Inflammatory macrophage treated with lipopolysaccharide for 4 hours (primary cell): ENCODE data around the gene RBM10.

Source experiments
- DNase-seq: peaks from one replicate; pipeline ENCODE4 v3.0.0-alpha.2; 2020

RBM10 gene

DNA sequence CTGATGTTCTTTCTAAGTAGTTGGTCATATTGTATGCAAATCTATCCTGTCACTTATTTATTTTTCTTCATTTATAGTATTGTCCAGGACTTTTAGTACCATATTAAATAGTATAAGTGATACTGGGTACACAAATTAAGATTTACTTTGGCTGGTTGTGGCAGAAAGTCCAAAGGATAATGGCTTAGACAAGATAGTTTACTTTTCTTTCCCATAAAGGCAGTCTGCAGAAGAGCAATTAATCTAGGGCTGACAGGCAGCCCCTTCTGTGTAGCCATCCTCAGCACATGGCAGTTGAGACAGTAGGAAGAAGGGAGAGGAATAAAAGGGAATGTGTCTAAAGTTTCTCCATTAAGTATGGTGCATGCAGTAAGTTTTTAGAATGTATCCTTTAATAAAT is 6.4 kb downstream of the RBM10 start:
- DNase-seq = no peak

- DNase-seq = no peak
Observed at GRCh38 chrX:47156611-47157520, 11.8 kb downstream of the RBM10 start.

- DNase-seq = no peak
Observed at GRCh38 chrX:47158131-47158530, 13.1 kb downstream of the RBM10 start.

DNA sequence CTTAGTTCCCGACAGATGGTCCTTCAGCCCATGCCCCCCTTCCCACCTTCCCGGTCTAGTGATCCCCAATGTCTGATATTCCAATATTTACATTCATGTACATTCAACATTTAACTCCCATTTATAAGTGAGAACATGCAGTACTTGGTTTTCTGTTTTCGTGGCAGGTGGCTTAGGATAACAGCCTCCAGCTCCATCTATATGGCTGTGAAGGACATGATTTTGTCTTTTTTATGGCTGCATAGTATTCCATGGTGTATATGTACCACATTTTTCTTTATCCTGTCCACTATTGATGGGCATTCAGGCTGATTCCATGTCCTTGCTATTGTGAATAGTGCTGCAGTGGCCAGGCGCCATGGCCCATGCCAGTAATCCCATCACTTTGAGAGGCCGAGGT is 13.8 kb downstream of the RBM10 start:
- no peak for DNase-seq

DNA sequence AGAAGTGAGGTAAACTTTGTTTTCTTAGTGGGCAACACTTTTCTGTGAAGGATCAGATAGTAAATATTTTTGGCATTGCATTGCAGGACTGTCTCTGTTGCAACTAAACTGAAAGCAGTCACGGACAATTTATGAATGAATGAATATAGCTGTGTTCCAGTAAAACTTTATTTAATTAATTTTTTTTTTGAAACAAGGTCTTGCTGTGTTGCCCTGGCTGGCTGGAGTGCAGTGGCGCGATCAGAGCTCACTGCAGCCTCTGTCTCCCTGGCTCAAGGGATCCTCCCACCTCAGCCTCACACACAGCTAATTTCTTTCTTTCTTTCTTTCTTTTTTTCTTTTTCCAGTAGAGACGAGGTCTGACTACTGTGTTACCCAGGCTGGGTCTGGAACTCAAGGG is 15.8 kb downstream of the RBM10 start:
- no peak for DNase-seq

- DNase-seq = no peak
Observed at GRCh38 chrX:47162927-47163583, 18.0 kb downstream of the RBM10 start.

DNA sequence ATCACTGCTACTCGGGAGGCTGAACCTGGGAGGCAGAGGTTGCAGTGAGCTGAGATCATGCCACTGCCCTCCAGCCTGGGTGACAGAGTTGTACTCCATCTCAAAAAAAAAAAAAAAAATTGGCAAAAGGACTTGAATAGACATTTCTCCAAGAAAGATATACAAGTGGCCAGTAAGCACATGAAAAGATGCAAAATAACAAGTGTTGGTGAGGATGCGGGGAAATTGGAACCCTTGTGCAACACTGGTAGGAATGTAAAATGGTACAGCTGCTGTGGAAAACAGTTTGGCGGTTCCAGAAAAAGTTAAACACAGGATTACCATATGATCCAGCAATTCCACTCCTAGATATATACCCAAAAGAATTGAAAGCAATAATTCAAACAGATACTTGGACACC is 19.4 kb downstream of the RBM10 start:
- no peak for DNase-seq

DNA sequence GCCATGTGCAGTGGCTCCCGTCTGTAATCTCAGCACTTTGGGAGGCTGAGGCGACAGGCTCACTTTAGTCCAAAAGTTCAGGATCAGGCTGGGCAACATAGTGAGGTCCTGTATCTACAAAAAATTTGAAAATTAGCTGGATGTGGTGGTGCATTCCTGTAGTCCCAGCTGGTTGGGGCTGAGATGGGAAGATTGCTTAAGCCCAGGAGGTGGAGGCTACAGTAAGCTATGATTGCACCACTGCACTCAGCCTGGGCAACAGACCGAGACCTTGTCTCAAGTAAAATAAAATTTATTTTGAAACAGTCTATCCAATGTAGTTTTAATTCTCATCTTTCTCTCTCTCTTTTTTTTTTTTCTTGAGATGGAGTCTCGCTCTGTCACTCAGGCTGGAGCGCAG is 21.1 kb downstream of the RBM10 start:
- no peak for DNase-seq

DNA sequence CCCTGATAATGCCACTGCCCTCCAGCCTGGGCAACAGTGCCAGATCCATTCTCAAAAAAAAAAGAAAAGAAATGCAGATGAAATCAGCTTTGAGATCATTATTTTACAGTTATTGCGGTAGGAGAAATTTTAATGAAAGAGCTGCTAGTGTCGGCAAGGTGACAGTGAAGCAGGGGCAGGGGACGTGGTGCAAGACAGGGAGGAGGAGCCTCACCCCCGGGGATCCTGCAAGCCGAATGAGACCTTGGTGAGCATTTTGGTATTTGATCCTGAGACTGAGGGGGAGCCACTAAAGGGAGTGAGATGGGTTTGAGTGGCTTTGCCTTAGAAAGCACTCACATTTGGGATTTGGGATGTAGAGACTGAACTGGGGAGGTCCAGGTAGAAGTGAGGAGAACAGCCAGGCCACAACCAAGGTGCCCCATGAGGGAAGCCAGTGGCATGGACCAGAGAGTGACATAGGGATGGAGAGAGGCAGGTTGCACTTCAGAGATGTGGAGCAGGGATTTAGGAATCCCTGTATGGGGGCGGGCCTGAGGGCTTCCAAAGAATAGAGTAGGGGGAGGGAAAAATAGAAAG is 23.6 kb downstream of the RBM10 start:
- DNase-seq = no peak

DNA sequence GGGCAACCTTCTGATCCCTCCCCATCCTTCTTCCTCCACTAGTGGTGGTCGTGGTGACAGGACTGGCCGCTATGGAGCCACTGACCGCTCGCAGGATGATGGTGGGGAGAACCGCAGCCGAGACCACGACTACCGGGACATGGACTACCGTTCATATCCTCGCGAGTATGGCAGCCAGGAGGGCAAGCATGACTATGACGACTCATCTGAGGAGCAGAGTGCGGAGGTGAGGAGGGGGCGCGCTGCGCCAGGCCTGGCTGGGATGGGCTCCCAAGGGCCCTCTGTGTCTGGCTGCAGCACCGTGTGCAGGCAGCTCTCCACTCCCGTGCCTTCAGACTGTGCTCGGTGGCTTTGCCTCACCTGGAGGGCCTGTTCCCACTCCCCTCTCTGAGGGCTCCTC is 24.3 kb downstream of the RBM10 start:
- DNase-seq = no peak

DNA sequence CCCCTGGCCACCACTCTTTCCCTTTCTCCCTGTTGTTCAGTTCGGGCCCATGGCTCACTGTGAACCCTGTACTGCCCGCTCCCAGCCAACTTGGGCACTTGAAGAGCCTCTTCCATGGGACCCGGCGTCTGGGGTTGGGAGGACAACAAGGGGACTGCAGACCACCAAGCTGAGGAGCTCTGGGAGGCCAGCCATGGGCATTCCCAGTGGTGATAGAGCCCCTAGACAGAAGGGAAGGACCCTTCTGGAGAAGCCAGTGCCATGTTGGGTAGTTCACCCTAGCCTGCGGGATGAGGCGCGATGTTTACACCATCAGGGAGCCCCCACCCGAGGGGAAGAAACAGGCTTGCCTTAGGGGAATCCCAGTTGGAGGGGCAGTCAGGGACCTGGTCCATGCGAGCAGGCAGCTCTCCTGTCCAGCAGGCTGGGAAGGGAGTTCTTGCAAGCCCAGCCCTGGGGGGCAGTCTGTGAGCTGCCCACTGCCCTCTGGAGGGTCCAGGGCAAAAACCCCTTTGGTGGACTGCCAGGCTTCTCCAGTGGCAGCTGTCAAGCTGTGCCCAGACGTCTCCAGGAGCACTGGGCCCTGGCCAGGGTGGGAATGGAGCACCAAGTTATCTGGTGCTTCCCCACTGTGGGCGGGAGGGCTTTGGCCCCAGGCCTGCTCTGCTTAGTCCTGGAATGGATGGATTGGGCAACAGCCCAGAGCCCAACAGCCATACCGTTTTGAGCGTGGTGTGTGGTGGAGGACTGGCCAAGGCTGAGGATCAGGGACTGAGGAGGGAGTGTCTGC is 24.9 kb downstream of the RBM10 start:
- DNase-seq = no peak

DNA sequence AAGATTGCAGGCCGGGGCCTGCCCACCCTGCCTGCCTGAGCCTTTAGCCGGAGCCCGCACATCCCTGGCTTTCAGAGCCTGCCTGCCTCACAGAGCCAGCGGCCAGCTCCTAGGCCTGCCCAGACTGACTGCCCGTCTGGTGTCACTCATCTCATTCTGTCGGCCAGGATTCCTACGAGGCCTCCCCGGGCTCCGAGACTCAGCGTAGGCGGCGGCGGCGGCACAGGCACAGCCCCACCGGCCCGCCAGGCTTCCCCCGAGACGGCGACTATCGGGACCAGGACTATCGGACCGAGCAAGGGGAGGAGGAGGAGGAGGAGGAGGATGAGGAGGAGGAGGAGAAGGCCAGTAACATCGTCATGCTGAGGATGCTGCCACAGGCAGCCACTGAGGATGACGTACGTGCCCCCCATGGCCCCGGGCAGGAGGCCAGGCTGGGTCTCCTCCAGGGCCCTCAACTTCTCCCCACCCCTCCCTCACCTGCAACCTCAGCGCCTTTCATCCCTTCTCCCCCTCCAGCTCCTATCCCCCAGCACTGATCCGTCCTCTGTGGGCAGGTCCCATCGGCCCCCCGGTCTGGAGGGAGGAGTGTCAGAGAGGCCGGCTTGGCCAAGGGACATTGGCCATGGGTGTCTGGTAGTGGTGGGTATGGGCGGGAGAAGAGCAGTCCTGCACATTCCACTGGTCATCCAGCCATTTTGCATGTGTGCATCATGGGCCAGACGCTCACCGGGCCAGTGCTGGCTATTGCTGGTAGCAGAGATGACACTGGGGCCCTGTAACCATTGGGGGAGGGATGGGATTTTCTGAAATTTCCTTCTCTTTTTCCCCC is 26.1 kb downstream of the RBM10 start:
- no peak for DNase-seq

- no peak for DNase-seq
Observed at GRCh38 chrX:47171996-47172395, 27.0 kb downstream of the RBM10 start.

GRCh38 chrX:47172549-47172948 is 27.5 kb downstream of the RBM10 start:
- no peak for DNase-seq

DNA sequence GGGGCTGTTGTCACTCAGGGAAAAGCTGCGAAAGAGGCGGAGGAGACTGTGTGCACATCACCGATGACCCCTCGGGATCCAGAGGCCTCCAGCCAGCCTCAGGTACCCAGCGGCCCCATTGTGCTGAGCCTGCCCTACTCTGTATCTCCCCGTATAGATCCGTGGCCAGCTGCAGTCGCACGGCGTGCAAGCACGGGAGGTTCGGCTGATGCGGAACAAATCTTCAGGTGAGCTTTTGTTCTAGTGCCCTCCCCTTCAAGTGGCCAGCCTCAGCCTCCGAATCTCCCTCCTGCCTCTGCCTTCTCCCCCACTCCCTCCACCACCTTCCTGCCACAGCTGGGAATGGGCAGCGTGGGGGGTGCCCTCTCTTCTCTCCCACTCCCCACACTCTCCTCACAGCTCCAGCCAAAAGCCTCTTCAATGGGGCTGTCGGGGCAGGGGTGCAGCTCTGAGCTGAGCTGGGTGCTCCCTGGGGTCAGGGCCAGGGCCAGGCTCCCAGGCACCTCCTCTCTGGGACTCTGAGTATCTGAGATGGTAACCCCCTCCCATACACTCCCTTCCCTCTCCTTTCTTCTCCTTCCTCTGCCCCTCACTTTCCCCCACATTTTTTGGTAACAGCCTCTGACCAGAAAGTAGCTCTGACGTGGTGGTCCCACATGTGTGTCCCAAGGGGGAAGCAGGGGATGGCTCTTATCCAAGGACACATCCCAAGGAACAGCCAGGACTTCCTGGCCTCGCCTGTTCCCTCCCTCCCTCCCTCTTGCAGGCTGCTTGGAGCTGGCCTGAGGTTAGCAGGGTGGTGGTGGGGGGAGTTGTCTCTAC is 28.2 kb downstream of the RBM10 start:
- DNase-seq = no peak

DNA sequence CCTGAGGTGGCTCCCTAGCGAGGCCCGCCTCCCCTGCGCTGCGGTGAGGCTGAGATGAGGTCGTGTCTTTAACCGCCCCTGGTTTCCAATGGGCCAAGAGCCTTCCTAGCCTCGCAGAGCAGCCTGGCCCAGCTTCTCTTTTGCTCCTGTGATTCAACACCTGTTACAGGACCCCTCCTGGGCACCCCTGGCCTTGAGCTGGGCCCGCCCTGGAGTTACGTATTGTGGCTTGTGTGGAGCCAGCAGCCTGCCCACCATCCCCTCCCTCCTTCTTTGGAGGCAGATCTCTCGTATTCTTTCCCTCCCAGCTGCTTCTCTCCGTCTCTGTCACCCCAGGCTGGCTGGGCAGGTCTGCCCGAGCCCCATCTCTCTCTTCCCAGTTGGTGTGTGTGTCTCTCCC is 29.4 kb downstream of the RBM10 start:
- DNase-seq = no peak

DNA sequence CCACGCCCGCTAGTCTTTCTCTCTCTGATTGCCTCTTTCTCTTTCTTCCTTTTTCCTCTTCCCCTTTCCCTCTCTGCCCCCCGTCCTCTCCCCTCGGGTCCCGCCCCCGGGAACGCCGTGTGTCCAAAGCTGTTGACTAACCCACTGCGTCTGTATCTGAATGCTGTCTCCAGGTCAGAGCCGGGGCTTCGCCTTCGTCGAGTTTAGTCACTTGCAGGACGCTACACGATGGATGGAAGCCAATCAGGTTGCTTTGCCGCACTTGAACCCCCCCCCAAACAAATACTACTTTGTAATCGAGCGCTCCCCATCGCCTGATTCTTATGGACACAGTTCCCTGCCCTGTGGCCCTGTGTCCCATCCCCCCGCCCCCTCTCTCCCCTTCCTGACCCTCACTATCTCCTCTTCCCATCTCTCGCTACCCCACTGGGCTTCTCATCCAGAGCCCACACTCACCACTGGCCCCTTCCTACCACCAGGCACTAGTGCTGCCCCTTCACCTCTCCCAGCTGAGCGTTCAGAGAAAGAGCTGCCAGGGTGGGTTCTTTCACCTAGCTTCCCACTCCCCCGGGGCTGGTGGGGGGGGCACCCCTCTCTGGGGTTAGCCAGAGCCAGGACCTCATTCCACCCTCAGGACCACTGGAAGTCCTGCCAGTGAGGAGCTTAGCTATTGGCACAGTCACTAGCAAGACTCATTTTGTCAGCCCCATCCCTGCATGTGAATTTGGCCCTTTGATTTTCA is 30.0 kb downstream of the RBM10 start:
- no peak for DNase-seq

DNA sequence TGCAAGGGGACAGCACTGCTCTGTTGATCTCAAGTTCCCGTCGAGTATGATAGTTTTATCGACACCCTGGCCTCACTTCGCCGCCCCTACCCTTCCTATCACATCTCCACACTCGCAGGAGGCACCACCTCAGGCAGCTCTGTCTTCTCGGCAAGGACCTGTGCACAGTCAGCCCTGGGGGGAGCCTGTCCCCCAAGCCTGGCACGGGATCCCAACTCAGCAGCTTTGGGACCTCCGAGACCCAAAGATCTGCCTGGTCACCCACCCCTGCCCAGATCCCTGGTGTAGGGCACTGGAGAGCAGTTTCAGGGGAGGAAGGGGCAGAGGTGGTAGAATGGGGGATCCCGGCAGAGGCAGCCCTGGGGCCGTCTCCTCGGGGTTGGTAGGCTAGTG is 30.6 kb downstream of the RBM10 start:
- no peak for DNase-seq

GRCh38 chrX:47176101-47176740 is 31.2 kb downstream of the RBM10 start:
- no peak for DNase-seq

DNA sequence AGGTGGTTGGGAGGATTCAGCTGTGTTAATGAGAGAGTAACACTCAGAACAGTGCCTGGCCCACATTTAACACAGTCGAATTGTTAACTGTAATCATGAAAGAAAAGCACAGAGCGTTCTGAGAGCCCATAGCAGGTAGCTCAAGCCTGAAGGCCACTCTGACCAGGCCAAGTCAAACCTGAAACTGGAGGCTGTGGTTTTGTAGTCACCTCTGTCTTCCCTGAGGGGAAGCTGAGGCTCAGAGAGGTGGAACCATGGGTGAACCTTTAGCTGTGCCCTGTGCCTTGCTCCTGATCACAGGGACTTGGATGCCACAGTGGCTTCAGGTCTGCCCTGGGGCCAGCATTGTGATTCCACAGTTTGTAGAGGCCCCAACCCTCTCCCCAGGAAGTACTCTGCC is 32.1 kb downstream of the RBM10 start:
- DNase-seq = no peak
